Nephron (organoid): ENCODE results near the gene ADH1A.

Experiments
- H3K27ac Mint-ChIP-seq, 3 experiments: 2 replicates each; pipeline ENCODE4 v1.8.0; 2020; ENCODE audit warnings: mixed read lengths in 3 of 3, mild to moderate bottlenecking in 2 of 3, moderate library complexity in 1 of 3
- H3K27me3 Mint-ChIP-seq: 2 replicates; pipeline ENCODE4 v1.8.0; 2021; ENCODE audit warnings: low read depth, mild to moderate bottlenecking, moderate library complexity, mixed read lengths
- H3K36me3 Mint-ChIP-seq: 2 replicates; pipeline ENCODE4 v1.8.0; 2020; ENCODE audit warnings: low read depth, mixed read lengths
- H3K4me1 Mint-ChIP-seq: 2 replicates; pipeline ENCODE4 v1.8.0; 2020; ENCODE audit warnings: mixed read lengths
- H3K4me3 Mint-ChIP-seq, 3 experiments: 2 replicates each; pipeline ENCODE4 v1.8.0; 2020; ENCODE audit warnings: mild to moderate bottlenecking in 3 of 3, mixed read lengths in 3 of 3, moderate library complexity in 2 of 3
- H3K9me3 Mint-ChIP-seq: 2 replicates; pipeline ENCODE4 v1.8.0; 2020; ENCODE audit warnings: mixed read lengths
- TF ChIP-seq, protein P1 (sequence below), 3 experiments: fragments of 200-600 bp; sonication (generic); IDR thresholded peaks; one replicate each; pipeline ENCODE4 v1.5.0; 2021; ENCODE audit warnings: antibody characterized with exemption in 3 of 3; ENCODE audit not compliant: unreplicated experiment in 3 of 3

Gene ADH1A

DNA sequence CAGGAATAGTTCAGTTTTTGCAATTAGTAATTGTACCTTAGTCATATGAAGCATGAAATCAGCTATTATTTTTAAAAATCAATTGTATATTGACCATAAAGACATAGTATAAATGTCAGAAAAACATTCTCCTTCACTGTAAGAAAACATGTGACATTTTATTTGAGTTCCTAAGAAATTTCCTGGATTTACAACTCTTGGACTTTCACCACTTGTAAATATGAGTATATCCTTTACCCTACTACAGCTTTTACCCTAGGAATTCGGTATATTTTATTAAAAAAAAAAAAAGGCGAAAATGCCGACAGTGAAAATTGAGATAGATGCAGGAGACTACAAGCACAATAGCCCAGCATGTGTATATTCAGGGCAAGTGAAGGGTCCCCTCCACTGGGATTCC lies 14.9 kb downstream of the ADH1A start:
- Mint-ChIP-seq H3K4me3 (no peak overlapping the region), H3K36me3 (no peaks in the 10 kb centered on the region), H3K27me3 (no peaks in the 10 kb centered on the region), H3K9me3 (peaks cover 3% of the 10 kb centered on the region), H3K4me1 (no peaks in the 10 kb centered on the region), H3K27ac (peak overlapping the region in 2 of 3 experiments; percentile 81 to 83)
- TF ChIP-seq, protein P1, sequence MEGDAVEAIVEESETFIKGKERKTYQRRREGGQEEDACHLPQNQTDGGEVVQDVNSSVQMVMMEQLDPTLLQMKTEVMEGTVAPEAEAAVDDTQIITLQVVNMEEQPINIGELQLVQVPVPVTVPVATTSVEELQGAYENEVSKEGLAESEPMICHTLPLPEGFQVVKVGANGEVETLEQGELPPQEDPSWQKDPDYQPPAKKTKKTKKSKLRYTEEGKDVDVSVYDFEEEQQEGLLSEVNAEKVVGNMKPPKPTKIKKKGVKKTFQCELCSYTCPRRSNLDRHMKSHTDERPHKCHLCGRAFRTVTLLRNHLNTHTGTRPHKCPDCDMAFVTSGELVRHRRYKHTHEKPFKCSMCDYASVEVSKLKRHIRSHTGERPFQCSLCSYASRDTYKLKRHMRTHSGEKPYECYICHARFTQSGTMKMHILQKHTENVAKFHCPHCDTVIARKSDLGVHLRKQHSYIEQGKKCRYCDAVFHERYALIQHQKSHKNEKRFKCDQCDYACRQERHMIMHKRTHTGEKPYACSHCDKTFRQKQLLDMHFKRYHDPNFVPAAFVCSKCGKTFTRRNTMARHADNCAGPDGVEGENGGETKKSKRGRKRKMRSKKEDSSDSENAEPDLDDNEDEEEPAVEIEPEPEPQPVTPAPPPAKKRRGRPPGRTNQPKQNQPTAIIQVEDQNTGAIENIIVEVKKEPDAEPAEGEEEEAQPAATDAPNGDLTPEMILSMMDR (IDR thresholded peaks at IDR 0.05; ENCODE audit: unreplicated experiment in 3 of 3) = no peak

DNA sequence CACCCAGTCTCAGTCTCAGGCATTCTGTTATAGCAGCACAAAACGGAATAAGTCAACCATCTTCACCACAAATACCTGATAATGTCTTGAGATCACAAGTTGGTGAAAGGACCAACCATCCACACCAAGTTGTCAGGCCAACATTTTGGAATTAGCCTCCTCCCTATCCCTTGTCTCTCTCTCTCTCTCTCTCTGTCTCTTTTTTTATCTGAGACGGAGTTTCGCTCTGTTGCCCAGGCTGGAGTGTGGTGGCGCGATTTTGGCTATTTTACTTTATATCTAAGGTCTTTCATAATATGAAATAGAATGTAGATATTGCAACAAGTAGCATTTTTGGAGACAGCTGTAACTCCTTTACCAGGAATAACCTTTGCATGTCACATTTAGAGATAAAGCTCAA lies 15.7 kb downstream of the ADH1A start:
- H3K9me3 Mint-ChIP-seq = peaks cover 1% of the 10 kb centered on the region
- H3K4me3 Mint-ChIP-seq = no peak overlapping the region
- no peaks in the 10 kb centered on the region for H3K36me3 Mint-ChIP-seq
- H3K27ac Mint-ChIP-seq = no peak overlapping the region
- no peaks in the 10 kb centered on the region for H3K4me1 Mint-ChIP-seq
- TF ChIP-seq, protein P1 (IDR thresholded peaks at IDR 0.05; ENCODE audit: unreplicated experiment in 3 of 3) = no peak
- H3K27me3 Mint-ChIP-seq = no peaks in the 10 kb centered on the region

GRCh38 chr4:99273704-99274103 lies 17.1 kb downstream of the ADH1A start:
- H3K9me3 Mint-ChIP-seq = no peaks in the 10 kb centered on the region
- no peak overlapping the region for H3K4me3 Mint-ChIP-seq
- no peaks in the 10 kb centered on the region for H3K36me3 Mint-ChIP-seq
- H3K27ac Mint-ChIP-seq = no peak overlapping the region
- no peaks in the 10 kb centered on the region for H3K4me1 Mint-ChIP-seq
- TF ChIP-seq, protein P1 (IDR thresholded peaks at IDR 0.05; ENCODE audit: unreplicated experiment in 3 of 3) = no peak
- no peaks in the 10 kb centered on the region for H3K27me3 Mint-ChIP-seq

GRCh38 chr4:99264927-99265326 lies 25.9 kb downstream of the ADH1A start:
- Mint-ChIP-seq H3K9me3 (peaks cover 20% of the 10 kb centered on the region), H3K4me3 (no peak overlapping the region), H3K27ac (no peak overlapping the region), H3K27me3 (no peaks in the 10 kb centered on the region), H3K36me3 (no peaks in the 10 kb centered on the region), H3K4me1 (no peaks in the 10 kb centered on the region)
- TF ChIP-seq, protein P1 (IDR thresholded peaks at IDR 0.05; ENCODE audit: unreplicated experiment in 3 of 3) = no peak

- Mint-ChIP-seq H3K4me3 (no peak overlapping the region), H3K9me3 (peaks cover 14% of the 10 kb centered on the region), H3K4me1 (no peaks in the 10 kb centered on the region), H3K27me3 (no peaks in the 10 kb centered on the region), H3K27ac (no peak overlapping the region), H3K36me3 (no peaks in the 10 kb centered on the region)
- TF ChIP-seq, protein P1 (IDR thresholded peaks at IDR 0.05; ENCODE audit: unreplicated experiment in 3 of 3) = no peak
These were observed 38.0 kb downstream of the ADH1A start for GRCh38 chr4:99252746-99253145.

GRCh38 chr4:99248714-99249113 lies 42.1 kb downstream of the ADH1A start:
- H3K9me3 Mint-ChIP-seq = peaks cover 37% of the 10 kb centered on the region
- H3K27me3 Mint-ChIP-seq = no peaks in the 10 kb centered on the region
- H3K36me3 Mint-ChIP-seq = no peaks in the 10 kb centered on the region
- H3K27ac Mint-ChIP-seq = peak overlapping the region in 2 of 3 experiments; percentile 70 to 76
- TF ChIP-seq, protein P1 (IDR thresholded peaks at IDR 0.05; ENCODE audit: unreplicated experiment in 3 of 3) = no peak
- H3K4me1 Mint-ChIP-seq = no peaks in the 10 kb centered on the region
- H3K4me3 Mint-ChIP-seq = no peak overlapping the region
